GM18502 (cell line): ENCODE results near the gene RPL28.

ENCODE experiments used
- ATAC-seq: cut with Tn5 transposase; IDR thresholded peaks from one replicate; pipeline ENCODE4 v1.9.1; 2021; ENCODE audit warnings: mild to moderate bottlenecking; ENCODE audit not compliant: unreplicated experiment, poor library complexity

Gene RPL28

GRCh38 chr19:55385724-55386492 is at the start of gene RPL28:
Gene RPL28, plus strand, starts transcription at chr19:55385932. Its CDS starts 426 bp downstream, at chr19:55386358.
- peak; percentile 60 for ATAC-seq

GRCh38 chr19:55336101-55336500 is 49.6 kb upstream of the RPL28 start:
- no peak for ATAC-seq

GRCh38 chr19:55339105-55339888 is 46.4 kb upstream of the RPL28 start, which contains the start of gene KMT5C:
Gene KMT5C, plus strand, starts transcription at chr19:55339876. Its CDS starts 2,061 bp downstream, at chr19:55341937.
- ATAC-seq: peak; percentile 81

GRCh38 chr19:55339889-55340783 is 45.6 kb upstream of the RPL28 start:
- no peak for ATAC-seq

GRCh38 chr19:55340784-55341147 is 45.0 kb upstream of the RPL28 start:
- no peak for ATAC-seq

- no peak for ATAC-seq
Observed at GRCh38 chr19:55341171-55341588, 44.6 kb upstream of the RPL28 start.

GRCh38 chr19:55341595-55342531 is 43.9 kb upstream of the RPL28 start:
- no peak for ATAC-seq

GRCh38 chr19:55344444-55344843 is 41.3 kb upstream of the RPL28 start:
- ATAC-seq: no peak

- no peak for ATAC-seq
Observed at GRCh38 chr19:55345101-55345817, 40.5 kb upstream of the RPL28 start.

GRCh38 chr19:55345818-55346724 is 39.7 kb upstream of the RPL28 start:
- ATAC-seq: no peak

- no peak for ATAC-seq
Observed at GRCh38 chr19:55346725-55347441, 38.8 kb upstream of the RPL28 start.

- no peak for ATAC-seq
Observed at GRCh38 chr19:55347442-55348009, 38.2 kb upstream of the RPL28 start.

GRCh38 chr19:55348317-55349034 is 37.3 kb upstream of the RPL28 start:
- no peak for ATAC-seq

GRCh38 chr19:55350620-55351315 is 35.0 kb upstream of the RPL28 start:
- no peak for ATAC-seq

GRCh38 chr19:55352040-55352439 is 33.7 kb upstream of the RPL28 start:
- ATAC-seq: no peak
